HEK293T (cell line): ENCODE measurements around the gene MAGEB16.

Experiments used
- CTCF ChIA-PET: fragments of 350-600 bp; formaldehyde crosslinking; extraction: SDS; loops from one replicate; lab custom pipeline; 2021; ENCODE audit warnings: antibody characterized with exemption, inconsistent platforms; lab: Yijun Ruan, JAX
- POLR2A ChIA-PET: fragments of 350-600 bp; formaldehyde crosslinking; extraction: SDS; loops from one replicate; lab custom pipeline; 2020; ENCODE audit warnings: antibody characterized with exemption, inconsistent platforms; lab: Yijun Ruan, JAX
- DNase-seq: peaks from one replicate; pipeline ENCODE4 v3.0.0; 2012; ENCODE audit warnings: mixed read lengths; ENCODE audit errors: extremely low spot score
- ARNT ChIP-seq: fragments of 450-650 bp; IDR thresholded peaks from 2 replicates; pipeline ENCODE4 v1.6.1; 2017; ENCODE audit warnings: mild to moderate bottlenecking
- BHLHE40 ChIP-seq: fragments of 450-650 bp; IDR thresholded peaks from 2 replicates; pipeline ENCODE4 v1.6.1; 2016; ENCODE audit warnings: mild to moderate bottlenecking, moderate library complexity, borderline replicate concordance
- CTBP1 ChIP-seq: fragments of 450-650 bp; IDR thresholded peaks from 2 replicates; pipeline ENCODE4 v1.6.1; 2016; ENCODE audit warnings: borderline replicate concordance
- ELF4 ChIP-seq: fragments of 450-650 bp; IDR thresholded peaks from 2 replicates; pipeline ENCODE4 v1.6.1; 2017; ENCODE audit warnings: antibody characterized with exemption
- FOXA1 ChIP-seq: fragments of 450-650 bp; IDR thresholded peaks from 2 replicates; pipeline ENCODE4 v1.6.1; 2016; ENCODE audit warnings: mild to moderate bottlenecking
- FOXK2 ChIP-seq: fragments of 450-650 bp; IDR thresholded peaks from 2 replicates; pipeline ENCODE4 v1.6.1; 2016; ENCODE audit warnings: mild to moderate bottlenecking
- FOXM1 ChIP-seq: fragments of 450-650 bp; IDR thresholded peaks from 2 replicates; pipeline ENCODE4 v1.6.1; 2017; ENCODE audit warnings: mild to moderate bottlenecking, borderline replicate concordance
- HDGF ChIP-seq: fragments of 450-650 bp; IDR thresholded peaks from 2 replicates; pipeline ENCODE4 v1.6.1; 2017; ENCODE audit warnings: antibody characterized with exemption, borderline replicate concordance
- L3MBTL2 ChIP-seq: fragments of 450-650 bp; conservative IDR thresholded peaks from 2 replicates; pipeline ENCODE4 v1.6.1; 2016; ENCODE audit warnings: mild to moderate bottlenecking
- LEF1 ChIP-seq: fragments of 450-650 bp; IDR thresholded peaks from 2 replicates; pipeline ENCODE4 v1.6.1; 2017; ENCODE audit warnings: mild to moderate bottlenecking, borderline replicate concordance
- SP1 ChIP-seq: fragments of 450-650 bp; IDR thresholded peaks from 2 replicates; pipeline ENCODE4 v1.6.1; 2017
- SUZ12 ChIP-seq: fragments of 450-650 bp; IDR thresholded peaks from 2 replicates; pipeline ENCODE4 v1.6.1; 2016; ENCODE audit warnings: mild to moderate bottlenecking
- ZNF384 ChIP-seq: fragments of 450-650 bp; IDR thresholded peaks from 2 replicates; pipeline ENCODE4 v1.6.1; 2016
- TF ChIP-seq, protein P1 (sequence below): fragments of 450-650 bp; IDR thresholded peaks from 2 replicates; pipeline ENCODE4 v1.6.1; 2016

Gene MAGEB16

DNA sequence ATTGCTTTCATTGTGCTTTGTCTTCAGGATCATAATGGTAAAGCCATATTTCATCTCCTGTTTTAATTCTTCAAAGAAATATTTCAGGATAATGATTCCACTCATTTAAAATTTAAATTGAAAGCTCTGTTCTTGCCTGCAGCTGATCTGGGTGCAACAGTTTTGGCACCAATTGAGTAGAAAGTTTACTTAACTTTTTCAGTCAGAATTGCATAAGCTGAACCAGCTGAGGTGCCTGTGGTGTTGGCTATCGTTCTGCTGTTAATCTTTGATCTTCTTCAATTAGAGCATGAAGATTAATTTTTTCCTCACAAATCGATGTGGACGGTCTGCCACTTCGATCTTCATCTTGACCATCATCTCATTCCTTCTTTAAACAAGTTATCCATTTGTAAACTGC, 49.6 kb downstream of the MAGEB16 start:
- CTCF ChIA-PET = no interaction called here
- POLR2A ChIA-PET = no interaction called here
- TF ChIP-seq FOXK2 = no peak
- TF ChIP-seq ARNT = no peak
- no peak for TF ChIP-seq SUZ12
- no peak for TF ChIP-seq HDGF
- TF ChIP-seq ELF4 = no peak
- TF ChIP-seq BHLHE40 = no peak
- no peak for TF ChIP-seq L3MBTL2
- TF ChIP-seq ZNF384 = no peak
- no peak for TF ChIP-seq FOXM1
- TF ChIP-seq, protein P1, sequence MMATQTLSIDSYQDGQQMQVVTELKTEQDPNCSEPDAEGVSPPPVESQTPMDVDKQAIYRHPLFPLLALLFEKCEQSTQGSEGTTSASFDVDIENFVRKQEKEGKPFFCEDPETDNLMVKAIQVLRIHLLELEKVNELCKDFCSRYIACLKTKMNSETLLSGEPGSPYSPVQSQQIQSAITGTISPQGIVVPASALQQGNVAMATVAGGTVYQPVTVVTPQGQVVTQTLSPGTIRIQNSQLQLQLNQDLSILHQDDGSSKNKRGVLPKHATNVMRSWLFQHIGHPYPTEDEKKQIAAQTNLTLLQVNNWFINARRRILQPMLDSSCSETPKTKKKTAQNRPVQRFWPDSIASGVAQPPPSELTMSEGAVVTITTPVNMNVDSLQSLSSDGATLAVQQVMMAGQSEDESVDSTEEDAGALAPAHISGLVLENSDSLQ = no peak
- no peak for TF ChIP-seq SP1
- no peak for TF ChIP-seq LEF1
- no peak for TF ChIP-seq FOXA1
- no peak for TF ChIP-seq CTBP1
- DNase-seq = no peak
